Naive thymus-derived CD4-positive, alpha-beta T cell (primary cell): ENCODE results near the gene METRNL. TPM values are rescaled to one million over a fixed set of nuclear protein-coding genes. Genes with fewer than 3 reads are reported as not detected.

Experiments used
- ATAC-seq: fragments of 150-1000 bp; cut with Tn5 transposase; 2 replicates; pipeline ENCODE4 v1.10.0; 2021; ENCODE audit warnings: mild to moderate bottlenecking, moderate library complexity
- CTCF ChIA-PET: fragments of 350-600 bp; sonication (Branson Sonifier 250); formaldehyde crosslinking; loops from one replicate; lab custom pipeline; 2021; ENCODE audit warnings: antibody characterized with exemption; lab: Charles Lee
- POLR2A ChIA-PET: fragments of 350-600 bp; sonication (Branson Sonifier 250); formaldehyde crosslinking; loops from one replicate; lab custom pipeline; 2021; ENCODE audit warnings: antibody characterized with exemption, inconsistent platforms; lab: Charles Lee
- DNase-seq, 9 donors: peaks; one replicate each; pipeline versions ENCODE4 v3.0.0 to v3.0.0-alpha.2; 2020 to 2022; ENCODE audit warnings: mixed read lengths in 1 of 9
- H3K27ac ChIP-seq: one replicate; pipeline ENCODE4 v1.7.0; 2013; ENCODE audit warnings: mild to moderate bottlenecking, low read depth, low read length, moderate library complexity
- H3K27me3 ChIP-seq, 2 donors: one replicate each; pipeline ENCODE4 v1.7.0; 2013; ENCODE audit warnings: low read length in 2 of 2, mild to moderate bottlenecking in 2 of 2, moderate library complexity in 2 of 2; ENCODE audit not compliant: control insufficient read depth in 2 of 2, insufficient read depth in 2 of 2
- H3K36me3 ChIP-seq, 3 experiments: 1 replicate in 2 of 3; 2 replicates in 1 of 3; pipeline ENCODE4 v1.7.0; 2013; ENCODE audit warnings: low read length in 3 of 3, mild to moderate bottlenecking in 3 of 3, moderate library complexity in 1 of 3; ENCODE audit not compliant: insufficient read depth in 3 of 3, control insufficient read depth in 2 of 3
- H3K4me1 ChIP-seq, 2 donors: one replicate each; pipeline ENCODE4 v1.7.0; 2013; ENCODE audit warnings: low read length in 2 of 2, mild to moderate bottlenecking in 2 of 2, moderate library complexity in 1 of 2; ENCODE audit not compliant: control insufficient read depth in 2 of 2, insufficient read depth in 2 of 2
- H3K4me3 ChIP-seq: 2 replicates; pipeline ENCODE4 v1.7.0; 2013; ENCODE audit warnings: mild to moderate bottlenecking, low read length
- H3K9me3 ChIP-seq, 3 experiments: 1 replicate in 2 of 3; 2 replicates in 1 of 3; pipeline ENCODE4 v1.7.0; 2013; ENCODE audit warnings: low read length in 3 of 3; ENCODE audit not compliant: control insufficient read depth in 2 of 3
- H3K27ac Mint-ChIP-seq, 9 donors: one replicate each; pipeline ENCODE4 v1.8.0; 2020 to 2022; ENCODE audit warnings: mixed read lengths in 9 of 9, mild to moderate bottlenecking in 8 of 9, moderate library complexity in 5 of 9, inconsistent platforms in 2 of 9
- H3K27me3 Mint-ChIP-seq, 5 donors: one replicate each; pipeline ENCODE4 v1.8.0; 2021 to 2022; ENCODE audit warnings: mixed read lengths in 5 of 5, mild to moderate bottlenecking in 1 of 5
- H3K36me3 Mint-ChIP-seq, 5 donors: one replicate each; pipeline ENCODE4 v1.8.0; 2020 to 2022; ENCODE audit warnings: mixed read lengths in 5 of 5, mild to moderate bottlenecking in 3 of 5, inconsistent platforms in 1 of 5
- H3K4me1 Mint-ChIP-seq, 7 donors: one replicate each; pipeline ENCODE4 v1.8.0; 2020 to 2022; ENCODE audit warnings: mixed read lengths in 7 of 7, mild to moderate bottlenecking in 3 of 7, inconsistent platforms in 1 of 7
- H3K4me3 Mint-ChIP-seq, 10 donors: one replicate each; pipeline ENCODE4 v1.8.0; 2020 to 2022; ENCODE audit warnings: mild to moderate bottlenecking in 10 of 10, mixed read lengths in 10 of 10, moderate library complexity in 6 of 10, inconsistent platforms in 2 of 10
- H3K9me3 Mint-ChIP-seq, 11 donors: one replicate each; pipeline ENCODE4 v1.8.0; 2020 to 2022; ENCODE audit warnings: mixed read lengths in 11 of 11, mild to moderate bottlenecking in 4 of 11, inconsistent platforms in 1 of 11, moderate library complexity in 1 of 11
- intact Hi-C, 2 donors: fragments of 100-400 bp; cut with micrococcal nuclease; formaldehyde crosslinking; loops; one replicate each; pipeline ENCODE4 v1.15.1; 2023
- polyA plus RNA-seq, 2 donors: library from polyadenylated mRNA; unstranded; fragments of 300-500 nt; fragmentation: Illumina TruSeq; gene quantifications; one replicate each; pipeline ENCODE4 v1.2.3, GENCODE V29; 2021
- total RNA-seq, 6 experiments: library from RNA in 5 of 6; stranded (reverse) in 5 of 6; gene quantifications; 1 replicate in 5 of 6; 2 replicates in 1 of 6; pipeline ENCODE4 v1.2.3 and lab custom pipeline; 2021 to 2026

Gene METRNL
- total and polyA plus RNA-seq, 7 experiments from 2014 or later = 1.0 to 147 (median 10.3) TPM; not detected in 2

DNA sequence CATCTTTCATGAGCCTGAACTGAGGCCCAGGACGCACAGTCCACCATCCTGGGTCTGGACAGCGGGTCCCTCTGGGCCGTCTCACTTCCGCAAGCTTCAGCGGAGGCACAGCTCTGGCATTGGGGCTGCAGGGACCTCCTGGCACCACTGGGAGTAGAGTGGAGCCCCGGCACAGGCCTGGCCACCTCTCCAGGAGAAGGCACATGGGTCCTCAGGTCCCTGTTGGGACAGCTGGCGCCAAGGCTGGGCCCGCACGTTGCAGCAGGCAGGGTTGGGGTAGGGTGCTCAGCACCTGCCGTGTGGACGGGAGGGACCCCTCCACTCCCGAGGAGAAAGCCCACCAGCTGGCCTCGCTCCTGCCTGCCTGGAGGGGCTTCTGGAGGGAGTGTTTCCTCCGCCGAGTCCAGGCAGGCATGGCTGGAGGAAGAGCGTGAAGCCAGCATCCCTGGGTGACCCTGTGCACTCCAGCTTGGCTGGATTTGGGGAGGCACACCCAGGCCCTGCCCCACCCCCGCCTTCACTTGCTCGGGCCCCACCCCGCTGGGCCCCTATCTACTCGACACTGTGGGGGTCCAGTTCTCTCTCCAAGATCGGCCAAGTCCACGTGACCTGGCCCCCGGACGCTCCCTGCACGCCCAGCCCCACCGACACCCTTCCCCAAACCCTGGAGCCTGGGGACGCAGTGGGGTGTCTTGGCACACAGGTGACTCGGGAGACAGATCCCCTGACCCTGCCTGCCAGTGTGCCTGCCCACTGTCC, 6.6 kb upstream of the METRNL start:
- H3K27ac ChIP-seq = no peak overlapping the region
- peaks cover 16 to 31% of the 10 kb centered on the region in 2 donors for H3K4me1 ChIP-seq
- peaks cover 18 to 35% (median 28%) of the 10 kb centered on the region in 7 donors for H3K4me1 Mint-ChIP-seq
- H3K27me3 Mint-ChIP-seq = peaks cover 0 to 26% (median 5%) of the 10 kb centered on the region in 5 donors
- CTCF ChIA-PET = no interaction called here
- no peaks in the 10 kb centered on the region for H3K36me3 Mint-ChIP-seq
- DNase-seq = no peak
- no peak for ATAC-seq
- H3K27ac Mint-ChIP-seq = no peak overlapping the region
- no peaks in the 10 kb centered on the region for H3K27me3 ChIP-seq
- H3K4me3 Mint-ChIP-seq = no peak overlapping the region
- no peaks in the 10 kb centered on the region for H3K9me3 ChIP-seq
- no peaks in the 10 kb centered on the region for H3K9me3 Mint-ChIP-seq
- intact Hi-C loops = no loop called here
- H3K4me3 ChIP-seq = no peak overlapping the region
- POLR2A ChIA-PET = interaction anchor here (1.8 kb wide), 1 partner anchor 10 kb away, joined by 6 read pairs; no protein-coding TSS in a partner anchor
- H3K36me3 ChIP-seq = no peaks in the 10 kb centered on the region

DNA sequence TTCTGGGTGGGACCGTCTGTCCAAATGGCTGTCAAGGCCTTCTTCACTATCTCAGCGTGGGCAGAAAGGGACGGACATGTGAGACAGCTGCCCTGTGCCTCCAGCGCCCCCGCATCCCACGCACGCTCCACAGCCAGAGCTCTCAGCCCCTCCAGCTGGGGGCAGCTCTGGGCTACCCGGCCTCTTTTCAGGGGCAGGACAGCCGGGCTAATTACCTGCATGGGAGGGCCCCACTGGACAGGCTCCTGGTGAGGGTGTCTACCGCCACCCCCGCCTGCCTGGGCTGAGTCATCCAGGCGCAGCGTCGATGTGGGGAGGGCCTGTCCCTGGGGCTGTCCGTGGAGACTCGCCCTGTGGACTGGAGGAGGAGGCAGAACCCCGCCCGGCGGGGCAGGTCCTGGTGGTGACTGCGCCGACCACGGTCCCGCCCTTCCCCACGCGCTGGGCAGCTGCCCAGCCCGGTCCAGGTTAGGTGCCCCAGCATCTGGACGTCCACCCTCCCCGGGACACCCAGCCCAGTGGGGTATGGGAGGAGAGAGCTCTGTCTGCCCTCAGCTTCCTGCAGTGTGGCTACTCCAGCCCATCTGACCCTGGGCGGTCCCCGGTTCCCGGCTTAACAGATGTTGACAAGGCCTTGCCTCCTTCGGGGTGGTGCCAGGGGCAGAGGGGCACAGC, 5.9 kb upstream of the METRNL start:
- no peak overlapping the region for H3K4me3 ChIP-seq
- Mint-ChIP-seq H3K36me3 (no peaks in the 10 kb centered on the region), H3K9me3 (no peaks in the 10 kb centered on the region), H3K27ac (no peak overlapping the region), H3K27me3 (peaks cover 0 to 32% (median 5%) of the 10 kb centered on the region in 5 donors), H3K4me3 (no peak overlapping the region), H3K4me1 (peaks cover 18 to 32% (median 28%) of the 10 kb centered on the region in 7 donors)
- ATAC-seq (peak; percentile 67), DNase-seq (no peak)
- ChIA-PET CTCF (no interaction called here), POLR2A (no interaction called here)
- H3K4me1 ChIP-seq = peaks cover 16 to 31% of the 10 kb centered on the region in 2 donors
- H3K9me3 ChIP-seq = no peaks in the 10 kb centered on the region
- no peak overlapping the region for H3K27ac ChIP-seq
- H3K27me3 ChIP-seq = no peaks in the 10 kb centered on the region
- intact Hi-C loops = no loop called here
- H3K36me3 ChIP-seq = no peaks in the 10 kb centered on the region

DNA sequence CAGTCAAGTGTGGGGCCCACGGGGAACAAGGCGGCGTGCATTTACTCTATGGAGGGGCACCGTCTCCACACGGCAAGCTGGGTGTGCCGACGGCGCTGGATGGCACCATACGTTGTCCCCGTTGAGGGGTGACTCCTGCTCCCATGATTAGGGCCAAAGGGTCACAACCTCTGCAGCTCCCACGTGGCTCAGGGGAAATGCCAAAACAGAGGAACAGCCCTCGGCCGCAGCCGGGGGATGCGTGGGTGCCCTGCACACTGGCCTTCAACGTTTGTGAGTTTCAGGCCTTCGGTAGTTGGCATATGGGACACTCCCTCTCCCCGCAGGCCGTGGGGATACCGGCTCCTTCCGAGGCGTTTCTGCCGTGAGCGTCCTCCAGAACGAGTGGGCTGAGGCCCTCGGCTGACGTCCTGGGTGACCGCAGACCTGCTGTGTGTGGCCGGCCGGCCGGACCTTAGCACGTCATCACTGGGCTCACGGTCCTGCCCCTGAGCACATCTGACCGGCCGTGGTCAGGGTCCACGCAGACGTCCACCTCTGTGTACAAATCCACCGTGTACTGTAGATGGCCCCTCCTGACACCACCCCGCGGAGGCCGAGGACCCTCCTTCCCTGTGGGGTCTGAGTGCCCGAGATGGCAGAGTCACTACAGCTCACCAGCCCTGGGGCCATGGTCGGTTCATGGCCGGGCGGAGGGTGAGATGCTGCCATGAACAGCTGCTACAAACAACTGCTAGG, 4.8 kb upstream of the METRNL start:
- H3K4me3 ChIP-seq = no peak overlapping the region
- ATAC-seq (no peak), DNase-seq (no peak)
- no peaks in the 10 kb centered on the region for H3K9me3 Mint-ChIP-seq
- H3K36me3 ChIP-seq = no peaks in the 10 kb centered on the region
- peaks cover 18 to 25% (median 20%) of the 10 kb centered on the region in 7 donors for H3K4me1 Mint-ChIP-seq
- ChIA-PET CTCF (no interaction called here), POLR2A (no interaction called here)
- no peaks in the 10 kb centered on the region for H3K27me3 ChIP-seq
- intact Hi-C loops = no loop called here
- no peaks in the 10 kb centered on the region for H3K9me3 ChIP-seq
- no peaks in the 10 kb centered on the region for H3K36me3 Mint-ChIP-seq
- peaks cover 9 to 22% of the 10 kb centered on the region in 2 donors for H3K4me1 ChIP-seq
- H3K27me3 Mint-ChIP-seq = peaks cover 0 to 29% (median 5%) of the 10 kb centered on the region in 5 donors
- no peak overlapping the region for H3K27ac ChIP-seq
- H3K27ac Mint-ChIP-seq = no peak overlapping the region
- no peak overlapping the region for H3K4me3 Mint-ChIP-seq

DNA sequence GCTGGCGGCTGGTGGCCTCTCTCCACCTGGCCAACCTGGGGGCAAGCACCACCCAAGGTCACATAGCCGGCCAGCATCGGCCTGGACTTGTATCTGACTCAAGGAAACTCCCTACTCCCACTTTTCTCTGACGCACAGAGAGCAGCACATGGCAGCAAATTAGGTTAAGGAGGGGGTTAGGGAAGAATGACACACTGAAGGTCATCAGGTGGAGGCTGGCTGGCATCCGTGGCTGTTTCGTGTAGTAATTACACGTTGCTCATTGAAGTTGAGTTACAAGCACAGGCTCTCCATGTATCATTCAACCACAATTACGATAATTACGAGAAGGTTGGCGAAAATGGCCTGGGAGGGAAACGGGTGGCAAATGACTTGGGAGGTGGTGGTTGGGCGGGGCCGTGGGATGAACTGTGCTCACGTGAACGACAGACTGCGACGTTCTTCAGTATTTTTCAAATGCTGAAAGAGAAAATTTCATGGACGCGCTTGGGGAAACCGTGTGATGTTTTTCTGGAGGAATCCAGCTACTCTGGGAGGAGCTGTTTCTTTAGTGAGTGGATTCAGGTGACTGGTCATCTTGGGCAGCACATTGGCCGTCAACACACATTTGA, 4.0 kb upstream of the METRNL start:
- Histone ChIP-seq H3K36me3 (no peaks in the 10 kb centered on the region), H3K9me3 (no peaks in the 10 kb centered on the region), H3K4me1 (peaks cover 9 to 19% of the 10 kb centered on the region in 2 donors), H3K4me3 (no peak overlapping the region), H3K27ac (no peak overlapping the region), H3K27me3 (no peaks in the 10 kb centered on the region)
- intact Hi-C loops = no loop called here
- CTCF ChIA-PET = no interaction called here
- ATAC-seq = no peak
- no peak for DNase-seq
- Mint-ChIP-seq H3K36me3 (no peaks in the 10 kb centered on the region), H3K4me3 (peak overlapping the region in 1 of 10 donors; percentile 24), H3K9me3 (no peaks in the 10 kb centered on the region), H3K4me1 (peaks cover 18 to 22% (median 19%) of the 10 kb centered on the region in 7 donors), H3K27ac (peak overlapping the region in 1 of 9 donors; percentile 23), H3K27me3 (peaks cover 0 to 29% (median 5%) of the 10 kb centered on the region in 5 donors)
- POLR2A ChIA-PET = no interaction called here

DNA sequence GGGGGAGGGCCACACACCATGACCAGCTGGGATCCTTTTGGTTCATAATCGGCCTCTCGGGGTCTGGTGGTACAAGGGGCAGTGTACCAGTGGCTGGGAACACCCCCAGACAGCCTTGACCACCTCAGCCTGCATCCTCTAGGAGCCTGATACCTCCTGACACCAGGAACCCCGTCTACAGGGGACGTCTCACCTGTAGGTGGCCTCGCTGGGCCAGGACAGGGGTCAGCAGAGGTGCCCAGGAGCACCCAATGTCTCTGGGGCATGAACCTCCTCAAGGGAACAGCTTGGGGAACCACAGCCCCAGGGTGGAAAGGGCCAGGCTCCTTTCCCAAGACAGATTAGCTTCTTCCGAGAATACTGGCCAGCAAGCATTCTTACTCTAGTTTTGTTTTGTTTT, 2.5 kb upstream of the METRNL start:
- Histone ChIP-seq H3K27me3 (no peaks in the 10 kb centered on the region), H3K9me3 (no peaks in the 10 kb centered on the region), H3K27ac (no peak overlapping the region), H3K36me3 (no peaks in the 10 kb centered on the region), H3K4me3 (no peak overlapping the region), H3K4me1 (peaks cover 4 to 5% of the 10 kb centered on the region in 2 donors)
- Mint-ChIP-seq H3K27me3 (peaks cover 0 to 30% (median 5%) of the 10 kb centered on the region in 5 donors), H3K4me3 (peak overlapping the region in 6 of 10 donors; percentile 3 to 72 (median 46)), H3K27ac (peak overlapping the region in 3 of 9 donors; percentile 27 to 64 (median 37)), H3K36me3 (no peaks in the 10 kb centered on the region), H3K9me3 (no peaks in the 10 kb centered on the region), H3K4me1 (peaks cover 4 to 11% (median 5%) of the 10 kb centered on the region in 7 donors)
- ATAC-seq = no peak
- ChIA-PET POLR2A (no interaction called here), CTCF (no interaction called here)
- intact Hi-C loops = no loop called here
- DNase-seq = no peak

DNA sequence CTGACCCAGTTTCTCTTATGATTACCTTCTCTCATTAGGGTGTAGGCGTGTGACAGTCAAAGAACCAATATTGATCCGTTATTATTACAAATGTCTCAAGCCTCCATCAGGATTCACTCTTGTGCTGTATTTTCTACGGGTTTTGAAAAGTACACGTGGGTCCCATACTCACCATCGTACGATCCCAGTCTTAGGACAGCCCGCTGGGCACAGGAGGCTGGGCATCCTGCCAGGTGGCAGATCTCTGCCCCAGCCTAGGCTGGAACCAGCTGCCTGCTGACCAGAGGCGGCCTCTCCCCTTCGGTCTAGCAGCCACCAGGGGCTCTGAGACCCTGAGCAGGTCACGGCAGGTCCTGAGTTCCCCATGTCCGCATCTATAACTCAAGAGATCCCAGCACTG, 2.0 kb upstream of the METRNL start:
- no peak for ATAC-seq
- CTCF ChIA-PET = no interaction called here
- Histone ChIP-seq H3K4me1 (peaks cover 0 to 7% of the 10 kb centered on the region in 2 donors), H3K4me3 (no peak overlapping the region), H3K27ac (no peak overlapping the region), H3K27me3 (no peaks in the 10 kb centered on the region), H3K36me3 (no peaks in the 10 kb centered on the region), H3K9me3 (no peaks in the 10 kb centered on the region)
- POLR2A ChIA-PET = no interaction called here
- Mint-ChIP-seq H3K4me3 (peak overlapping the region in 6 of 10 donors; percentile 14 to 76 (median 53)), H3K27ac (peak overlapping the region in 3 of 9 donors; percentile 27 to 64 (median 37)), H3K4me1 (peaks cover 0 to 10% (median 3%) of the 10 kb centered on the region in 7 donors), H3K9me3 (no peaks in the 10 kb centered on the region), H3K36me3 (no peaks in the 10 kb centered on the region), H3K27me3 (peaks cover 0 to 31% (median 5%) of the 10 kb centered on the region in 5 donors)
- intact Hi-C loops = no loop called here
- DNase-seq = no peak
